Tibial nerve (tissue), 4 donors: ENCODE results near the gene BANP.

Experiments
- CTCF ChIP-seq, 5 experiments: fragments of 200-600 bp in 3 of 5; fragments of 450-650 bp in 2 of 5; sonication (generic) in 3 of 5; IDR thresholded peaks; one replicate each; pipeline ENCODE4 v1.5.1; 2016 to 2019; ENCODE audit warnings: antibody characterized with exemption in 5 of 5, mild to moderate bottlenecking in 3 of 5, moderate library complexity in 2 of 5
- EP300 ChIP-seq, 2 donors: sonication (generic); formaldehyde crosslinking; IDR thresholded peaks; one replicate each; pipeline ENCODE4 v1.6.1; 2017; ENCODE audit warnings: antibody characterized with exemption in 2 of 2, mild to moderate bottlenecking in 1 of 2
- POLR2A ChIP-seq, 2 donors: fragments of 450-650 bp; IDR thresholded peaks; one replicate each; pipeline ENCODE4 v1.6.1; 2017; ENCODE audit warnings: antibody characterized with exemption in 2 of 2, mild to moderate bottlenecking in 2 of 2, moderate library complexity in 2 of 2

GRCh38 chr16:88070341-88070740 is 119.1 kb downstream of the BANP start:
- no peak for TF ChIP-seq CTCF (IDR thresholded peaks at IDR 0.05)
- no peak for TF ChIP-seq POLR2A (IDR thresholded peaks at IDR 0.05)
- TF ChIP-seq EP300 (IDR thresholded peaks at IDR 0.05): no peak
